GM23338 (cell line): ENCODE measurements around the gene SIK2.

ENCODE experiments used
- CREB1 ChIP-seq: fragments of 250-450 bp; sonication (Bioruptor Pico); IDR thresholded peaks from 2 replicates; pipeline ENCODE4 v1.5.0; 2020; ENCODE audit warnings: low read depth, mild to moderate bottlenecking, moderate library complexity
- EZH2 ChIP-seq: fragments of 200-600 bp; sonication (generic); IDR thresholded peaks from one replicate; pipeline ENCODE4 v1.8.0; 2017; ENCODE audit warnings: antibody characterized with exemption, mild to moderate bottlenecking, low read depth; ENCODE audit not compliant: unreplicated experiment
- EZH2phosphoT487 ChIP-seq: fragments of 200-600 bp; sonication (generic); IDR thresholded peaks from one replicate; pipeline ENCODE4 v1.8.1; 2018; ENCODE audit warnings: antibody characterized with exemption; ENCODE audit not compliant: unreplicated experiment
- JUNB ChIP-seq: IDR thresholded peaks from one replicate; pipeline ENCODE4 v1.6.1; 2016; ENCODE audit warnings: antibody characterized with exemption; ENCODE audit not compliant: unreplicated experiment
- NANOG ChIP-seq: IDR thresholded peaks from 2 replicates; pipeline ENCODE4 v1.6.1; 2016; ENCODE audit warnings: antibody characterized with exemption, borderline replicate concordance
- POLR2AphosphoS5 ChIP-seq: IDR thresholded peaks from 2 replicates; pipeline ENCODE4 v1.6.1; 2016; ENCODE audit warnings: antibody characterized with exemption, low read depth
- REST ChIP-seq: IDR thresholded peaks from one replicate; pipeline ENCODE4 v1.6.1; 2018; ENCODE audit warnings: antibody characterized with exemption; ENCODE audit not compliant: unreplicated experiment
- ZNF114 ChIP-seq: fragments of 250-450 bp; sonication (Bioruptor Pico); IDR thresholded peaks from 2 replicates; pipeline ENCODE4 v1.5.0; 2020; ENCODE audit warnings: mild to moderate bottlenecking, moderate library complexity
- ZNF331 ChIP-seq: fragments of 250-450 bp; sonication (Bioruptor Pico); IDR thresholded peaks from 2 replicates; pipeline ENCODE4 v1.5.0; 2020; ENCODE audit warnings: low read depth, mild to moderate bottlenecking, moderate library complexity
- TF ChIP-seq, protein P1 (sequence below), 2 experiments: fragments of 200-600 bp in 1 of 2; sonication (generic) in 1 of 2; conservative IDR thresholded peaks; 2 replicates each; pipeline versions ENCODE4 v1.5.1 to v1.6.1; 2016 to 2017; ENCODE audit warnings: antibody characterized with exemption in 2 of 2, low read depth in 2 of 2, mild to moderate bottlenecking in 2 of 2, moderate library complexity in 1 of 2

GRCh38 chr11:111601636-111601978, 642 bp upstream of the SIK2 start:
- TF ChIP-seq, protein P1, sequence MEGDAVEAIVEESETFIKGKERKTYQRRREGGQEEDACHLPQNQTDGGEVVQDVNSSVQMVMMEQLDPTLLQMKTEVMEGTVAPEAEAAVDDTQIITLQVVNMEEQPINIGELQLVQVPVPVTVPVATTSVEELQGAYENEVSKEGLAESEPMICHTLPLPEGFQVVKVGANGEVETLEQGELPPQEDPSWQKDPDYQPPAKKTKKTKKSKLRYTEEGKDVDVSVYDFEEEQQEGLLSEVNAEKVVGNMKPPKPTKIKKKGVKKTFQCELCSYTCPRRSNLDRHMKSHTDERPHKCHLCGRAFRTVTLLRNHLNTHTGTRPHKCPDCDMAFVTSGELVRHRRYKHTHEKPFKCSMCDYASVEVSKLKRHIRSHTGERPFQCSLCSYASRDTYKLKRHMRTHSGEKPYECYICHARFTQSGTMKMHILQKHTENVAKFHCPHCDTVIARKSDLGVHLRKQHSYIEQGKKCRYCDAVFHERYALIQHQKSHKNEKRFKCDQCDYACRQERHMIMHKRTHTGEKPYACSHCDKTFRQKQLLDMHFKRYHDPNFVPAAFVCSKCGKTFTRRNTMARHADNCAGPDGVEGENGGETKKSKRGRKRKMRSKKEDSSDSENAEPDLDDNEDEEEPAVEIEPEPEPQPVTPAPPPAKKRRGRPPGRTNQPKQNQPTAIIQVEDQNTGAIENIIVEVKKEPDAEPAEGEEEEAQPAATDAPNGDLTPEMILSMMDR (conservative IDR thresholded peaks at IDR 0.05; ENCODE audit: low read depth in 2 of 2): no peak
- no peak for TF ChIP-seq EZH2
- TF ChIP-seq POLR2AphosphoS5: no peak
- no peak for TF ChIP-seq EZH2phosphoT487
- TF ChIP-seq NANOG: no peak
- no peak for TF ChIP-seq REST
- no peak for TF ChIP-seq ZNF331 (CRISPR knock-in tag)
- no peak for TF ChIP-seq CREB1 (CRISPR knock-in tag)
- no peak for TF ChIP-seq JUNB
- no peak for TF ChIP-seq ZNF114 (CRISPR knock-in tag)
